Activated gamma-delta T cell treated with anti-CD3 and anti-CD28 coated beads, Interleukin-2, amount 50 U/mL, for 16 hours (primary cell): Measurements from ENCODE around the gene TMCC1.
A peak's percentile ranks its signal among the peaks of the same experiment; 100 is the strongest.
"Not testable (repeated sequence)": the region's sequence is repeated elsewhere in the genome, so short reads cannot be mapped to it uniquely, and the experiment has no call there.

Experiments used
- DNase-seq: peaks from one replicate; pipeline ENCODE4 v3.0.0-alpha.2; 2020; ENCODE audit warnings: low read depth

The TMCC1 gene

GRCh38 chr3:129676985-129677384, 216.5 kb downstream of the TMCC1 start:
- DNase-seq: no peak

GRCh38 chr3:129674798-129675123, 218.8 kb downstream of the TMCC1 start:
- DNase-seq: not testable (repeated sequence)

- DNase-seq: no peak
Observed at GRCh38 chr3:129673897-129674797, 219.4 kb downstream of the TMCC1 start.

- DNase-seq: no peak
Observed at GRCh38 chr3:129673012-129673411, 220.5 kb downstream of the TMCC1 start.

GRCh38 chr3:129672412-129672811, 221.1 kb downstream of the TMCC1 start:
- no peak for DNase-seq

- DNase-seq: no peak
Observed at GRCh38 chr3:129665024-129665768, 228.3 kb downstream of the TMCC1 start.

GRCh38 chr3:129663930-129664646, 229.4 kb downstream of the TMCC1 start:
- DNase-seq: no peak

- no peak for DNase-seq
Observed at GRCh38 chr3:129663045-129663446, 230.5 kb downstream of the TMCC1 start.

GRCh38 chr3:129662191-129662608, 231.3 kb downstream of the TMCC1 start:
- DNase-seq: no peak

- DNase-seq: no peak
Observed at GRCh38 chr3:129661766-129662165, 231.7 kb downstream of the TMCC1 start.

GRCh38 chr3:129658110-129658843, 235.2 kb downstream of the TMCC1 start:
- DNase-seq: no peak

GRCh38 chr3:129657261-129658046, 236.1 kb downstream of the TMCC1 start:
- DNase-seq: no peak

- DNase-seq: no peak
Observed at GRCh38 chr3:129656659-129657247, 236.8 kb downstream of the TMCC1 start.

GRCh38 chr3:129655291-129655700, 238.2 kb downstream of the TMCC1 start:
- DNase-seq: no peak

- no peak for DNase-seq
Observed at GRCh38 chr3:129654131-129654530, 239.4 kb downstream of the TMCC1 start.

GRCh38 chr3:129653019-129653418, 240.5 kb downstream of the TMCC1 start:
- no peak for DNase-seq

- no peak for DNase-seq
Observed at GRCh38 chr3:129651435-129652202, 241.9 kb downstream of the TMCC1 start.

GRCh38 chr3:129650256-129650872, 243.1 kb downstream of the TMCC1 start:
- peak; percentile 38 for DNase-seq

GRCh38 chr3:129648391-129648790, 245.1 kb downstream of the TMCC1 start:
- no peak for DNase-seq
